Thyroid gland (tissue), 4 donors: ENCODE results near the gene RPL13A.
"Not testable (repeated sequence)": the region's sequence is repeated elsewhere in the genome, so short reads cannot be mapped to it uniquely, and the experiment has no call there.

ENCODE experiments used
- CTCF ChIP-seq, 6 experiments: fragments of 200-600 bp in 3 of 6; fragments of 450-650 bp in 3 of 6; sonication (generic) in 3 of 6; IDR thresholded peaks; one replicate each; pipeline ENCODE4 v1.5.1; 2016 to 2019; ENCODE audit warnings: antibody characterized with exemption in 6 of 6, mild to moderate bottlenecking in 2 of 6, inconsistent platforms in 1 of 6, moderate library complexity in 1 of 6
- POLR2A ChIP-seq, 2 donors: fragments of 450-650 bp; IDR thresholded peaks; one replicate each; pipeline ENCODE4 v1.6.1; 2017; ENCODE audit warnings: antibody characterized with exemption in 2 of 2, mild to moderate bottlenecking in 2 of 2, moderate library complexity in 1 of 2

- TF ChIP-seq CTCF, POLR2A (IDR thresholded peaks at IDR 0.05): not testable (repeated sequence)
Observed at GRCh38 chr19:49473501-49473867, 13.9 kb upstream of the RPL13A start.
